Bone marrow (tissue), 2 donors: ENCODE data around the gene PRKCA.

ENCODE experiments used
- DNase-seq, 2 donors: peaks; one replicate each; lab custom pipeline; 2025; lab: John Stamatoyannopoulos, UW

PRKCA gene

GRCh38 chr17:66810951-66811682 lies 508.7 kb downstream of the PRKCA start:
- no peak for DNase-seq

- no peak for DNase-seq
These were observed 509.3 kb downstream of the PRKCA start for GRCh38 chr17:66811683-66812054.

- DNase-seq, result no peak
These were observed 510.2 kb downstream of the PRKCA start for GRCh38 chr17:66812571-66812970.

GRCh38 chr17:66813296-66813695 lies 510.9 kb downstream of the PRKCA start:
- DNase-seq, result no peak

- DNase-seq, result no peak
These were observed 511.6 kb downstream of the PRKCA start for GRCh38 chr17:66814026-66814425.

- no peak for DNase-seq
These were observed 512.2 kb downstream of the PRKCA start for GRCh38 chr17:66814570-66814969.

- DNase-seq, result no peak
These were observed 515.3 kb downstream of the PRKCA start for GRCh38 chr17:66817750-66818149.

- DNase-seq, result no peak
These were observed 517.1 kb downstream of the PRKCA start for GRCh38 chr17:66819466-66819865.

- no peak for DNase-seq
These were observed 519.6 kb downstream of the PRKCA start for GRCh38 chr17:66822009-66822408.

GRCh38 chr17:66826856-66827255 lies 524.4 kb downstream of the PRKCA start:
- DNase-seq, result no peak

GRCh38 chr17:66829386-66829864 lies 527.0 kb downstream of the PRKCA start:
- no peak for DNase-seq

- no peak for DNase-seq
These were observed 527.5 kb downstream of the PRKCA start for GRCh38 chr17:66829883-66830282.

GRCh38 chr17:66830451-66830850 lies 528.0 kb downstream of the PRKCA start:
- DNase-seq, result no peak

- no peak for DNase-seq
These were observed 529.2 kb downstream of the PRKCA start for GRCh38 chr17:66831383-66832210.

GRCh38 chr17:66833201-66833600 lies 530.8 kb downstream of the PRKCA start:
- DNase-seq, result no peak

GRCh38 chr17:66834426-66834918 lies 532.1 kb downstream of the PRKCA start:
- DNase-seq, result no peak

- no peak for DNase-seq
These were observed 532.6 kb downstream of the PRKCA start, which contains the start of gene CACNG5 for GRCh38 chr17:66834919-66835454. TSS of gene CACNG5 (plus strand) at chr17:66835117. CDS start at chr17:66877333, 42,216 bp downstream.

- no peak for DNase-seq
These were observed 533.1 kb downstream of the PRKCA start for GRCh38 chr17:66835476-66835875.

- no peak for DNase-seq
These were observed 533.9 kb downstream of the PRKCA start for GRCh38 chr17:66836063-66837005.

GRCh38 chr17:66837226-66837625 lies 534.8 kb downstream of the PRKCA start:
- DNase-seq, result no peak

GRCh38 chr17:66837885-66838665 lies 535.7 kb downstream of the PRKCA start:
- no peak for DNase-seq
